Measurements from ENCODE around the gene DBP.
A peak's percentile ranks its signal among the peaks of the same experiment; 100 is the strongest.

DBP gene

GRCh38 chr19:48635966-48636858 lies 967 bp downstream of the DBP start:
- Histone ChIP-seq H3K27ac (ENCODE audit: low read depth, low read length) (peak overlapping the region; percentile 96), H3K9me2 (replicated peaks; ENCODE audit: control insufficient read depth, low read length) (no peaks in the 10 kb centered on the region), H3K27me3 (ENCODE audit: control insufficient read depth, low read length) (no peaks in the 10 kb centered on the region), H3K36me3 (ENCODE audit: control insufficient read depth, low read length) (peaks cover 19% of the 10 kb centered on the region), H3K4me1 (ENCODE audit: control insufficient read depth, low read length) (peaks cover 59% of the 10 kb centered on the region), H3K4me3 (ENCODE audit: low read length) (peak overlapping the region; percentile 87), H4K20me1 (ENCODE audit: control insufficient read depth, insufficient read depth, low read depth, low read length) (no peaks in the 10 kb centered on the region), H3K4me2 (ENCODE audit: low read length) (peak overlapping the region; percentile 93), H3K79me2 (ENCODE audit: control insufficient read depth, low read length) (peaks cover 27% of the 10 kb centered on the region), H3F3A (ENCODE audit: control insufficient read depth, insufficient read depth) (peaks cover 20% of the 10 kb centered on the region), H3K9me3 (ENCODE audit: control insufficient read depth, insufficient read depth, low read length) (no peaks in the 10 kb centered on the region)
- TF ChIP-seq EZH2phosphoT487 (IDR thresholded peaks at IDR 0.05; ENCODE audit: borderline replicate concordance, low read length), result no peak
- TF ChIP-seq CTCF (IDR thresholded peaks at IDR 0.05; ENCODE audit: low read depth, low read length, poor library complexity, severe bottlenecking), result no peak

- Histone ChIP-seq H3K4me3 (ENCODE audit: low read length) (peak overlapping the region; percentile 87), H3K36me3 (ENCODE audit: control insufficient read depth, low read length) (peaks cover 26% of the 10 kb centered on the region), H3K4me1 (ENCODE audit: control insufficient read depth, low read length) (peaks cover 59% of the 10 kb centered on the region), H3K27ac (ENCODE audit: low read depth, low read length) (peak overlapping the region; percentile 96), H3K79me2 (ENCODE audit: control insufficient read depth, low read length) (peaks cover 27% of the 10 kb centered on the region), H3K4me2 (ENCODE audit: low read length) (peak overlapping the region; percentile 93), H3K9me3 (ENCODE audit: control insufficient read depth, insufficient read depth, low read length) (no peaks in the 10 kb centered on the region), H3F3A (ENCODE audit: control insufficient read depth, insufficient read depth) (peaks cover 19% of the 10 kb centered on the region), H4K20me1 (ENCODE audit: control insufficient read depth, insufficient read depth, low read depth, low read length) (no peaks in the 10 kb centered on the region), H3K27me3 (ENCODE audit: control insufficient read depth, low read length) (no peaks in the 10 kb centered on the region), H3K9me2 (replicated peaks; ENCODE audit: control insufficient read depth, low read length) (no peaks in the 10 kb centered on the region)
- TF ChIP-seq EZH2phosphoT487 (IDR thresholded peaks at IDR 0.05; ENCODE audit: borderline replicate concordance, low read length) (no peak), CTCF (IDR thresholded peaks at IDR 0.05; ENCODE audit: low read depth, low read length, poor library complexity, severe bottlenecking) (no peak)
These were observed 1.8 kb downstream of the DBP start for GRCh38 chr19:48635263-48635965.

- Histone ChIP-seq H3K4me1 (ENCODE audit: control insufficient read depth, low read length) (peaks cover 59% of the 10 kb centered on the region), H3K9me3 (ENCODE audit: control insufficient read depth, insufficient read depth, low read length) (no peaks in the 10 kb centered on the region), H3K36me3 (ENCODE audit: control insufficient read depth, low read length) (peaks cover 33% of the 10 kb centered on the region), H4K20me1 (ENCODE audit: control insufficient read depth, insufficient read depth, low read depth, low read length) (no peaks in the 10 kb centered on the region), H3K9me2 (replicated peaks; ENCODE audit: control insufficient read depth, low read length) (no peaks in the 10 kb centered on the region), H3K79me2 (ENCODE audit: control insufficient read depth, low read length) (peaks cover 27% of the 10 kb centered on the region), H3K4me3 (ENCODE audit: low read length) (peak overlapping the region; percentile 87), H3F3A (ENCODE audit: control insufficient read depth, insufficient read depth) (peaks cover 19% of the 10 kb centered on the region), H3K27me3 (ENCODE audit: control insufficient read depth, low read length) (no peaks in the 10 kb centered on the region), H3K27ac (ENCODE audit: low read depth, low read length) (peak overlapping the region; percentile 79), H3K4me2 (ENCODE audit: low read length) (peak overlapping the region; percentile 93)
- TF ChIP-seq EZH2phosphoT487 (IDR thresholded peaks at IDR 0.05; ENCODE audit: borderline replicate concordance, low read length), result no peak
These were observed 2.5 kb downstream of the DBP start for GRCh38 chr19:48634424-48635262.
